Heart left ventricle (tissue), 13 donors: ENCODE results near the gene CLDN7.
A peak's percentile ranks its signal among the peaks of the same experiment; 100 is the strongest.

ENCODE experiments used
- POLR2A ChIP-seq, 2 donors: fragments of 450-650 bp; IDR thresholded peaks; one replicate each; pipeline ENCODE4 v1.6.1; 2017; ENCODE audit warnings: antibody characterized with exemption in 2 of 2, mild to moderate bottlenecking in 2 of 2, moderate library complexity in 2 of 2
- TF ChIP-seq, protein P1 (sequence below), 12 donors: fragments of 200-600 bp; sonication (generic) in 4 of 12; IDR thresholded peaks; one replicate each; pipeline versions ENCODE4 v1.5.0 to v1.8.0; 2018 to 2022; ENCODE audit warnings: antibody characterized with exemption in 12 of 12, mild to moderate bottlenecking in 5 of 12
- donor health status: ischemic (EF 13 %, LVEDD 7.1; RV severe dilation, severe dysfunction).
- donor health status: DM: no; HTN: yes; CAD: no.
- donor health status: DM: no; HTN: no; CAD: no.
- donor health status: ischemic (EF 25% LVEDD 6.9; RV normal size, moderate dysfunction).
- donor health status: ischemic (EF 25% LVEDD 5.7; RV mildly dilated, moderate dysfunction).
- donor health status: ischemic (EF 35%, LVEDD 5.7; RV mildly dilated, moderate dysfunction).
- donor health status: nonischemic (EF 11% LVEDD 7.7; RV severe dilation, severe dysfunction).
- donor health status: DM: yes; HTN: yes; CAD: no.
- donor health status: PGD.
- donor health status: ischemic (EF 29% LVEDD 5.4; RV normal size, mild dysfunction).
- donor health status: nonischemic (EF 23%, LVEDD 6.1; RV moderate dilation, normal function).

DNA sequence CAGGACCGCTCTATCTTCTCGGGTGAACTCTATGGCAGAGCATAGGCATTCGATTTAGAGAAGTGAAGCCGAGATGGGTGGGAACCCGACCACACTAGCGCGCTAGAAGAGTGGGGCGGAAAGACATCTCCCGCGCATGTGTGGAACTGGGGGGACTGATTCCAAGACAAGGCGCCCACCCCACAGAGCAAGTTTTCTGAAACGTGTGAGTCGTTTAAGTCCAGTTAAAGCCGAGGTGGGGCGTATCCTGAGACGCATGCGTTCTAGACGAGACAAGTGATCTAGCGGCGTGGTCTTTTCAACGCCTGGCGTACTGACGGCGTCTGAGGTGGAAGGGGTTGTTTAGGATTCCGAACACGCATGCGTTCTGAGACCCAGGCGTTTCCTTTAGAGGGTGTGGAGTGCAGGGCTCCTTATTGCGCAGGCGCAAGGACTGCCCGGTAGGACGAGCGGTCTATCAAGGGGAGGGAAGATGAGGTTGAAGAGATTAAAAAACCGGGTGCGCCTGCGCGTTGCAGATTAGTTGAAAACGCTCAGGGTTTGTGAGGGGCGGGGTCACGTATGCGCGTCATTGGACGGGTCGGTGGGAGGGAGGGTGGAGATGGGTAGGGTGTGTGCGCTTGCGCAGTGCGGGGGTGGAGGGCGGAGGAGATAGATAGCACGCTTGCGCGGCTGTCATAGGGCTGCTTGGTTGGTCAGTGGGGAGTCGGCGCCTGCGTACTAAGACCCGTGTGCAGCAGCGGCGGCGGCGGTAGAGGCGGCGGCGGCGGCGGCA, 44.8 kb upstream of the CLDN7 start, which contains the start of gene EIF5A:
- peak in 1 of 2 donors; percentile 78 for TF ChIP-seq POLR2A (IDR thresholded peaks at IDR 0.05)
- TF ChIP-seq, protein P1, sequence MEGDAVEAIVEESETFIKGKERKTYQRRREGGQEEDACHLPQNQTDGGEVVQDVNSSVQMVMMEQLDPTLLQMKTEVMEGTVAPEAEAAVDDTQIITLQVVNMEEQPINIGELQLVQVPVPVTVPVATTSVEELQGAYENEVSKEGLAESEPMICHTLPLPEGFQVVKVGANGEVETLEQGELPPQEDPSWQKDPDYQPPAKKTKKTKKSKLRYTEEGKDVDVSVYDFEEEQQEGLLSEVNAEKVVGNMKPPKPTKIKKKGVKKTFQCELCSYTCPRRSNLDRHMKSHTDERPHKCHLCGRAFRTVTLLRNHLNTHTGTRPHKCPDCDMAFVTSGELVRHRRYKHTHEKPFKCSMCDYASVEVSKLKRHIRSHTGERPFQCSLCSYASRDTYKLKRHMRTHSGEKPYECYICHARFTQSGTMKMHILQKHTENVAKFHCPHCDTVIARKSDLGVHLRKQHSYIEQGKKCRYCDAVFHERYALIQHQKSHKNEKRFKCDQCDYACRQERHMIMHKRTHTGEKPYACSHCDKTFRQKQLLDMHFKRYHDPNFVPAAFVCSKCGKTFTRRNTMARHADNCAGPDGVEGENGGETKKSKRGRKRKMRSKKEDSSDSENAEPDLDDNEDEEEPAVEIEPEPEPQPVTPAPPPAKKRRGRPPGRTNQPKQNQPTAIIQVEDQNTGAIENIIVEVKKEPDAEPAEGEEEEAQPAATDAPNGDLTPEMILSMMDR (IDR thresholded peaks at IDR 0.05): no peak
